Sigmoid colon (tissue), 7 donors: ENCODE data around the gene PPM1M. TPM values are rescaled to one million over a fixed set of nuclear protein-coding genes. Genes with fewer than 3 reads are reported as not detected.

Source experiments
- DNase-seq: peaks from one replicate; pipeline ENCODE4 v3.0.0-alpha.2; 2019
- H3K27ac ChIP-seq, 4 donors: fragments of 200-600 bp; sonication (generic); one replicate each; pipeline ENCODE4 v1.5.1; 2016 to 2019; ENCODE audit warnings: mild to moderate bottlenecking in 1 of 4
- H3K27me3 ChIP-seq, 3 donors: fragments of 200-600 bp; sonication (generic); one replicate each; pipeline ENCODE4 v1.5.1; 2019; ENCODE audit warnings: mild to moderate bottlenecking in 1 of 3
- H3K36me3 ChIP-seq, 4 donors: fragments of 200-600 bp; sonication (generic); one replicate each; pipeline ENCODE4 v1.5.1; 2016 to 2019
- H3K4me1 ChIP-seq, 4 donors: fragments of 200-600 bp; sonication (generic); one replicate each; pipeline ENCODE4 v1.5.1; 2017 to 2019
- H3K4me3 ChIP-seq, 4 donors: fragments of 200-600 bp; sonication (generic); one replicate each; pipeline ENCODE4 v1.5.1; 2017 to 2019; ENCODE audit warnings: mild to moderate bottlenecking in 2 of 4, moderate library complexity in 1 of 4
- H3K9me3 ChIP-seq, 4 donors: fragments of 200-600 bp in 3 of 4; sonication (generic) in 3 of 4; one replicate each; pipeline versions ENCODE4 v1.5.1 to v1.6.1; 2013 to 2019
- EP300 ChIP-seq, 4 donors: sonication (generic); formaldehyde crosslinking; IDR thresholded peaks; one replicate each; pipeline ENCODE4 v1.6.1; 2017; ENCODE audit warnings: antibody characterized with exemption in 4 of 4
- POLR2A ChIP-seq, 2 donors: fragments of 450-650 bp; IDR thresholded peaks; one replicate each; pipeline ENCODE4 v1.6.1; 2016; ENCODE audit warnings: antibody characterized with exemption in 2 of 2, mild to moderate bottlenecking in 2 of 2, moderate library complexity in 2 of 2
- POLR2AphosphoS5 ChIP-seq, 4 donors: sonication (generic); formaldehyde crosslinking; IDR thresholded peaks; one replicate each; pipeline ENCODE4 v1.6.1; 2017; ENCODE audit warnings: antibody characterized with exemption in 4 of 4
- WGBS, 2 donors: extraction: QIAGEN DNeasy Blood & Tissue Kit; methylation state at CpG; one replicate each; pipeline ENCODE4 v1.1.7; 2013; 5-methylcytosine and 5-hydroxymethylcytosine counted together
- intact Hi-C: fragments of 100-400 bp; cut with DNase I; formaldehyde crosslinking; loops from one replicate; pipeline ENCODE4 v1.15.1; 2023
- polyA plus RNA-seq, 3 donors: library from polyadenylated mRNA; stranded (reverse); fragments of 200-250 nt; gene quantifications; one replicate each; pipeline ENCODE4 v1.2.3, GENCODE V29; 2013
- total RNA-seq, 4 donors: library from RNA; depleted of rRNA; stranded (reverse); fragments of >200 nt; gene quantifications; one replicate each; pipeline ENCODE4 v1.1.0, GENCODE V29; 2016
- TF ChIP-seq, protein P1 (sequence below), 4 experiments: fragments of 450-650 bp in 3 of 4; fragments of 200-600 bp in 1 of 4; IDR thresholded peaks; one replicate each; pipeline ENCODE4 v1.5.1; 2016 to 2019; ENCODE audit warnings: antibody characterized with exemption in 4 of 4, mild to moderate bottlenecking in 3 of 4, moderate library complexity in 2 of 4
- donor health status: healthy with polysubstance abuse.
- donor health status: Bipolar disorder and iron deficiency.
- donor health status: healthy.

PPM1M gene
- total and polyA plus RNA-seq, 7 donors = 5.8 to 28.2 (median 21.7) TPM

GRCh38 chr3:52246728-52247408 lies 1.3 kb downstream of the PPM1M start:
- WGBS, 2 donors = 77 to 87% methylated on average over 14 of the region's 14 CpGs
- intact Hi-C loops = no loop called here
- Histone ChIP-seq H3K4me3 (peak overlapping the region in 1 of 4 donors; percentile 74), H3K36me3 (peaks cover 0 to 32% (median 4%) of the 10 kb centered on the region in 4 donors), H3K9me3 (no peaks in the 10 kb centered on the region), H3K27me3 (no peaks in the 10 kb centered on the region), H3K4me1 (peaks cover 0 to 24% (median 19%) of the 10 kb centered on the region in 4 donors), H3K27ac (peak overlapping the region; percentile 86 to 92 (median 88))
- TF ChIP-seq, protein P1, sequence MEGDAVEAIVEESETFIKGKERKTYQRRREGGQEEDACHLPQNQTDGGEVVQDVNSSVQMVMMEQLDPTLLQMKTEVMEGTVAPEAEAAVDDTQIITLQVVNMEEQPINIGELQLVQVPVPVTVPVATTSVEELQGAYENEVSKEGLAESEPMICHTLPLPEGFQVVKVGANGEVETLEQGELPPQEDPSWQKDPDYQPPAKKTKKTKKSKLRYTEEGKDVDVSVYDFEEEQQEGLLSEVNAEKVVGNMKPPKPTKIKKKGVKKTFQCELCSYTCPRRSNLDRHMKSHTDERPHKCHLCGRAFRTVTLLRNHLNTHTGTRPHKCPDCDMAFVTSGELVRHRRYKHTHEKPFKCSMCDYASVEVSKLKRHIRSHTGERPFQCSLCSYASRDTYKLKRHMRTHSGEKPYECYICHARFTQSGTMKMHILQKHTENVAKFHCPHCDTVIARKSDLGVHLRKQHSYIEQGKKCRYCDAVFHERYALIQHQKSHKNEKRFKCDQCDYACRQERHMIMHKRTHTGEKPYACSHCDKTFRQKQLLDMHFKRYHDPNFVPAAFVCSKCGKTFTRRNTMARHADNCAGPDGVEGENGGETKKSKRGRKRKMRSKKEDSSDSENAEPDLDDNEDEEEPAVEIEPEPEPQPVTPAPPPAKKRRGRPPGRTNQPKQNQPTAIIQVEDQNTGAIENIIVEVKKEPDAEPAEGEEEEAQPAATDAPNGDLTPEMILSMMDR (IDR thresholded peaks at IDR 0.05) = no peak
- TF ChIP-seq POLR2AphosphoS5 (IDR thresholded peaks at IDR 0.05) (no peak), EP300 (IDR thresholded peaks at IDR 0.05) (no peak), POLR2A (IDR thresholded peaks at IDR 0.05) (no peak)
- DNase-seq = no peak

GRCh38 chr3:52247409-52248164 lies 2.0 kb downstream of the PPM1M start:
- DNase-seq = no peak
- no peak for TF ChIP-seq POLR2AphosphoS5 (IDR thresholded peaks at IDR 0.05)
- no peak for TF ChIP-seq POLR2A (IDR thresholded peaks at IDR 0.05)
- no peak for TF ChIP-seq EP300 (IDR thresholded peaks at IDR 0.05)
- TF ChIP-seq, protein P1 (IDR thresholded peaks at IDR 0.05) = no peak
- H3K27me3 ChIP-seq = no peaks in the 10 kb centered on the region
- no peak overlapping the region for H3K4me3 ChIP-seq
- peaks cover 0 to 39% (median 6%) of the 10 kb centered on the region in 4 donors for H3K36me3 ChIP-seq
- intact Hi-C loops = no loop called here
- peaks cover 0 to 24% (median 19%) of the 10 kb centered on the region in 4 donors for H3K4me1 ChIP-seq
- H3K27ac ChIP-seq = peak overlapping the region in 3 of 4 donors; percentile 9 to 92 (median 86)
- no peaks in the 10 kb centered on the region for H3K9me3 ChIP-seq
- 94 to 95% methylated on average over 7 of the region's 7 CpGs for WGBS, 2 donors

- TF ChIP-seq EP300 (IDR thresholded peaks at IDR 0.05) (no peak), POLR2A (IDR thresholded peaks at IDR 0.05) (no peak), POLR2AphosphoS5 (IDR thresholded peaks at IDR 0.05) (no peak)
- TF ChIP-seq, protein P1 (IDR thresholded peaks at IDR 0.05) = no peak
- H3K27ac ChIP-seq = peak overlapping the region in 1 of 4 donors; percentile 9
- H3K27me3 ChIP-seq = no peaks in the 10 kb centered on the region
- WGBS, 2 donors = 95 to 96% methylated on average over 10 of the region's 10 CpGs
- H3K36me3 ChIP-seq = peaks cover 0 to 45% (median 6%) of the 10 kb centered on the region in 4 donors
- peaks cover 0 to 24% (median 19%) of the 10 kb centered on the region in 4 donors for H3K4me1 ChIP-seq
- H3K4me3 ChIP-seq = no peak overlapping the region
- no peak for DNase-seq
- intact Hi-C loops = no loop called here
- no peaks in the 10 kb centered on the region for H3K9me3 ChIP-seq
These were observed 2.6 kb downstream of the PPM1M start for GRCh38 chr3:52248165-52248541.

- Histone ChIP-seq H3K4me3 (no peak overlapping the region), H3K27ac (no peak overlapping the region), H3K4me1 (peaks cover 0 to 32% (median 23%) of the 10 kb centered on the region in 4 donors), H3K36me3 (peaks cover 0 to 53% (median 9%) of the 10 kb centered on the region in 4 donors), H3K9me3 (no peaks in the 10 kb centered on the region), H3K27me3 (no peaks in the 10 kb centered on the region)
- WGBS, 2 donors = 75 to 84% methylated on average over 10 of the region's 10 CpGs
- peak in 1 of 4 donors; percentile 24 for TF ChIP-seq POLR2AphosphoS5 (IDR thresholded peaks at IDR 0.05)
- TF ChIP-seq, protein P1 (IDR thresholded peaks at IDR 0.05) = no peak
- intact Hi-C loops = no loop called here
- peak; percentile 81 for DNase-seq
These were observed 3.4 kb downstream of the PPM1M start for GRCh38 chr3:52248816-52249547.
